Transverse colon (tissue), 3 donors: ENCODE data around the gene TLN1.

Source experiments
- POLR2A ChIP-seq: fragments of 450-650 bp; IDR thresholded peaks from one replicate; pipeline ENCODE4 v1.6.1; 2016; ENCODE audit warnings: antibody characterized with exemption, mild to moderate bottlenecking, moderate library complexity
- TF ChIP-seq, protein P1 (sequence below), 5 experiments: fragments of 200-600 bp in 3 of 5; fragments of 450-650 bp in 2 of 5; sonication (generic) in 3 of 5; IDR thresholded peaks; 1 replicate in 2 of 5; 2 replicates in 3 of 5; pipeline ENCODE4 v1.5.1; 2016 to 2017; ENCODE audit warnings: antibody characterized with exemption in 5 of 5, inconsistent platforms in 3 of 5, mild to moderate bottlenecking in 2 of 5, moderate library complexity in 1 of 5

DNA sequence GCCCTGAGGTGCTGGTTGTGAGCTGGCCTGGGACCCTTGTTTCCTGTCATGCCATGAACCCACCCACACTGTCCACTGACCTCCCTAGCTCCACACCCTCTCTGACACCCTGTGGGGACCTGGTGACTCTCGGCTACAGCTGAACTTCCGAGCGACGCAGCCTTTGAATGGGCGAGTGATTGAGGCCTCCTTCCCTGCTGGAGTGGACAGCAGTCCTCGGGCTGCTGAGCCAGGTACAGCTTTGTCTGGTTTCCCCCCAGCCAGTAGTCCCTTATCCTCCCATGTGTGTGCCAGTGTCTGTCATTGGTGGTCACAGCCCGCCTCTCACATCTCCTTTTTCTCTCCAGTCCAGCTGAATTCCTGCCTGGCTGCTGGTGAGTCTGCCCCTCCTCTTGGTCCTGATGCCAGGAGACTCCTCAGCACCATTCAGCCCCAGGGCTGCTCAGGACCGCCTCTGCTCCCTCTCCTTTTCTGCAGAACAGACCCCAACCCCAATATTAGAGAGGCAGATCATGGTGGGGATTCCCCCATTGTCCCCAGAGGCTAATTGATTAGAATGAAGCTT lies 52.1 kb downstream of the TLN1 start:
- TF ChIP-seq, protein P1, sequence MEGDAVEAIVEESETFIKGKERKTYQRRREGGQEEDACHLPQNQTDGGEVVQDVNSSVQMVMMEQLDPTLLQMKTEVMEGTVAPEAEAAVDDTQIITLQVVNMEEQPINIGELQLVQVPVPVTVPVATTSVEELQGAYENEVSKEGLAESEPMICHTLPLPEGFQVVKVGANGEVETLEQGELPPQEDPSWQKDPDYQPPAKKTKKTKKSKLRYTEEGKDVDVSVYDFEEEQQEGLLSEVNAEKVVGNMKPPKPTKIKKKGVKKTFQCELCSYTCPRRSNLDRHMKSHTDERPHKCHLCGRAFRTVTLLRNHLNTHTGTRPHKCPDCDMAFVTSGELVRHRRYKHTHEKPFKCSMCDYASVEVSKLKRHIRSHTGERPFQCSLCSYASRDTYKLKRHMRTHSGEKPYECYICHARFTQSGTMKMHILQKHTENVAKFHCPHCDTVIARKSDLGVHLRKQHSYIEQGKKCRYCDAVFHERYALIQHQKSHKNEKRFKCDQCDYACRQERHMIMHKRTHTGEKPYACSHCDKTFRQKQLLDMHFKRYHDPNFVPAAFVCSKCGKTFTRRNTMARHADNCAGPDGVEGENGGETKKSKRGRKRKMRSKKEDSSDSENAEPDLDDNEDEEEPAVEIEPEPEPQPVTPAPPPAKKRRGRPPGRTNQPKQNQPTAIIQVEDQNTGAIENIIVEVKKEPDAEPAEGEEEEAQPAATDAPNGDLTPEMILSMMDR (IDR thresholded peaks at IDR 0.05), result no peak
- no peak for TF ChIP-seq POLR2A
